Upper lobe of left lung (tissue), 6 donors: ENCODE results near the gene MTCL3.

Experiments
- ATAC-seq, 2 donors: fragments of 200-7000 bp; cut with Tn5 transposase; one replicate each; pipeline ENCODE4 v1.9.1; 2022; ENCODE audit warnings: mild to moderate bottlenecking in 2 of 2, moderate library complexity in 2 of 2; ENCODE audit not compliant: low FRiP score in 2 of 2
- DNase-seq, 2 donors: peaks; one replicate each; pipeline ENCODE4 v3.0.0-alpha.2; 2019 to 2020
- H3K27ac ChIP-seq, 4 donors: fragments of 200-600 bp; sonication (generic); one replicate each; pipeline ENCODE4 v1.5.1; 2016 to 2019
- H3K27me3 ChIP-seq, 4 donors: fragments of 200-600 bp; sonication (generic); one replicate each; pipeline ENCODE4 v1.5.1; 2017 to 2019
- H3K36me3 ChIP-seq, 4 donors: fragments of 200-600 bp; sonication (generic); one replicate each; pipeline ENCODE4 v1.5.1; 2016 to 2019
- H3K4me1 ChIP-seq, 4 donors: fragments of 200-600 bp; sonication (generic); one replicate each; pipeline ENCODE4 v1.5.1; 2018 to 2019
- H3K4me3 ChIP-seq, 4 donors: fragments of 200-600 bp; sonication (generic); one replicate each; pipeline ENCODE4 v1.5.1; 2017 to 2019; ENCODE audit warnings: mild to moderate bottlenecking in 2 of 4, moderate library complexity in 1 of 4
- H3K9me3 ChIP-seq, 4 donors: fragments of 200-600 bp; sonication (generic); one replicate each; pipeline ENCODE4 v1.5.1; 2018 to 2019
- EP300 ChIP-seq, 4 donors: sonication (generic); formaldehyde crosslinking; IDR thresholded peaks; one replicate each; pipeline ENCODE4 v1.5.1; 2017; ENCODE audit warnings: antibody characterized with exemption in 4 of 4, control low read depth in 2 of 4
- POLR2A ChIP-seq, 4 donors: fragments of 450-650 bp; IDR thresholded peaks; one replicate each; pipeline ENCODE4 v1.5.1; 2016 to 2017; ENCODE audit warnings: antibody characterized with exemption in 4 of 4, mild to moderate bottlenecking in 2 of 4
- POLR2AphosphoS5 ChIP-seq, 2 donors: sonication (generic); formaldehyde crosslinking; IDR thresholded peaks; one replicate each; pipeline ENCODE4 v1.5.1; 2017; ENCODE audit warnings: antibody characterized with exemption in 2 of 2
- WGBS, 2 donors: methylation state at CpG; one replicate each; pipeline ENCODE4 v1.1.5; 2017 to 2018; 5-methylcytosine and 5-hydroxymethylcytosine counted together
- TF ChIP-seq, protein P1 (sequence below), 6 experiments: fragments of 450-650 bp in 4 of 6; fragments of 200-600 bp in 2 of 6; sonication (generic) in 2 of 6; IDR thresholded peaks; one replicate each; pipeline ENCODE4 v1.5.1; 2016 to 2019; ENCODE audit warnings: antibody characterized with exemption in 6 of 6
- donor health status: DM: no; HTN: no; CAD: no; lungs with moderate emphysema.
- donor health status: DM: no; HTN: yes; CAD: no; lungs with severe emphysema.

MTCL3 gene

DNA sequence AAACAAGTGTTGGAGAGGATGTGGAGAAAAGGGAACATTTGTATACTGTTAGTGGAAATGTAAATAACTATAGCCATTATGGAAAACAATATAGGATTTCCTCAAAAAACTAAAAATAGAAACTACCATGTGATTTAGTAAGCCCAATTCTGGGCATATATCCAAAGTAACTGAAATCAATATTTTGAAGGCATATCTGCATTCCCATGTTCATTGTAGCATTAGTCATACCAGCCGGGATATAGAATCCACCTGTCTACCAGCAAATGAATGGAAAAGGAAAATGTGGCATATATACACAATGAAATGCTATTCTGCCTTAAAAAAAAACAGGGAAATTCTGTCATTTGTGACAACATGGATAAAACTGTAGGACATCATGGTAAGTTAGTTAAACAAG, 42.5 kb upstream of the MTCL3 start:
- no peaks in the 10 kb centered on the region for H3K36me3 ChIP-seq
- 65 to 81% methylated on average over 1 of the region's 1 CpG for WGBS, 2 donors

DNA sequence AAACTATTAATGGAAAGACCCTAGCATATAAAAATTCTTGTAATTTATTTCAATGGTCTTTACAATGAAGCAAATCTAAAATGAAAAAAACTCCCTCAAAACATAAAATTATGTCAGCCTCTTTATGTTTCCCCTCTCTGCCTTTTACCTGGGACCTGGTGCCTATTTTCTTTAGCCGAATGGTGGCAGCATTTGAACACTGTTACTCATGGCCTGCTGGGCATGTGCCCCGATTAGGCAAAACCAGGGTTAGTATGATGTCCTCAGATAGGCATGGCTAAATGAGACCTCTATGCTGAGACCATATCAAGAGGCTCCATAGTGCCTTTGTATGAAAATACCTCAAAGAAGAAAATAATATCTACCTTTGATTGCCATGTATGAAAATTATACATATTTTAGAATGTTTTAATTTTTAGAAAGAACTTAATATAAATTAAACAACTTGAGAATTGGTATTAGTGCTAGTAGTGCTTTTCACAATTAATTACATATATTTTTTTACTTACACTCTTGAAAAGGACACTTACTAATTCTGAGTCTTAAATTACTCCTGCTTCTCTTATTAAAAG, 35.4 kb upstream of the MTCL3 start:
- no peak overlapping the region for H3K27ac ChIP-seq
- TF ChIP-seq, protein P1, sequence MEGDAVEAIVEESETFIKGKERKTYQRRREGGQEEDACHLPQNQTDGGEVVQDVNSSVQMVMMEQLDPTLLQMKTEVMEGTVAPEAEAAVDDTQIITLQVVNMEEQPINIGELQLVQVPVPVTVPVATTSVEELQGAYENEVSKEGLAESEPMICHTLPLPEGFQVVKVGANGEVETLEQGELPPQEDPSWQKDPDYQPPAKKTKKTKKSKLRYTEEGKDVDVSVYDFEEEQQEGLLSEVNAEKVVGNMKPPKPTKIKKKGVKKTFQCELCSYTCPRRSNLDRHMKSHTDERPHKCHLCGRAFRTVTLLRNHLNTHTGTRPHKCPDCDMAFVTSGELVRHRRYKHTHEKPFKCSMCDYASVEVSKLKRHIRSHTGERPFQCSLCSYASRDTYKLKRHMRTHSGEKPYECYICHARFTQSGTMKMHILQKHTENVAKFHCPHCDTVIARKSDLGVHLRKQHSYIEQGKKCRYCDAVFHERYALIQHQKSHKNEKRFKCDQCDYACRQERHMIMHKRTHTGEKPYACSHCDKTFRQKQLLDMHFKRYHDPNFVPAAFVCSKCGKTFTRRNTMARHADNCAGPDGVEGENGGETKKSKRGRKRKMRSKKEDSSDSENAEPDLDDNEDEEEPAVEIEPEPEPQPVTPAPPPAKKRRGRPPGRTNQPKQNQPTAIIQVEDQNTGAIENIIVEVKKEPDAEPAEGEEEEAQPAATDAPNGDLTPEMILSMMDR (IDR thresholded peaks at IDR 0.05) = no peak
- TF ChIP-seq EP300 (IDR thresholded peaks at IDR 0.05) = no peak
- no peak for TF ChIP-seq POLR2A (IDR thresholded peaks at IDR 0.05)
- no peak for TF ChIP-seq POLR2AphosphoS5 (IDR thresholded peaks at IDR 0.05)
- no peaks in the 10 kb centered on the region for H3K27me3 ChIP-seq
- no peak overlapping the region for H3K4me3 ChIP-seq
- WGBS, 2 donors = 44 to 50% methylated on average over 2 of the region's 2 CpGs
- H3K4me1 ChIP-seq = no peaks in the 10 kb centered on the region
- ATAC-seq = no peak
- DNase-seq = no peak
- H3K9me3 ChIP-seq = no peaks in the 10 kb centered on the region
- no peaks in the 10 kb centered on the region for H3K36me3 ChIP-seq

More for the DNA sequence above, 42.5 kb upstream of the MTCL3 start:
- TF ChIP-seq EP300 (IDR thresholded peaks at IDR 0.05) (no peak), POLR2AphosphoS5 (IDR thresholded peaks at IDR 0.05) (no peak), POLR2A (IDR thresholded peaks at IDR 0.05) (no peak)
- TF ChIP-seq, protein P1 (IDR thresholded peaks at IDR 0.05) = no peak
- ATAC-seq (no peak), DNase-seq (no peak)
- H3K4me1 ChIP-seq = no peaks in the 10 kb centered on the region
- H3K27ac ChIP-seq = no peak overlapping the region
- H3K4me3 ChIP-seq = no peak overlapping the region
- H3K9me3 ChIP-seq = no peaks in the 10 kb centered on the region
- H3K27me3 ChIP-seq = no peaks in the 10 kb centered on the region

DNA sequence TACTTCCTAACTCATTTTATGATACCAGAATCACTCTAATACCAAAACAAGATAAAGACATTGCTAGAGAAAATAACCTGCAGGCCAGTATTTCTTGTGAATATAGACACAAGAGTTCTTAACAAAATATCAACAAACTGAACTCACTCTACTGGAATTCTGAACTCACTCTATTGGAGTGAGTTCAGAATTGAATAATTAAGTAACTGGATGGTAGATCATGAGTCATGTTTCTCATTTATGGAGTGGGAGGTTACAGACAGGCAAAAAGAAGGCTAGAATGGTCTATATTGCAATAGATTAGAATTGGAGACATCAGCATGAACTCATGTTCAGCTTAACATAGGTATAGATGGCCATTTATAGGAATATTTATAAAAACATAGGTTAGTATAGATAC, 31.3 kb upstream of the MTCL3 start:
- TF ChIP-seq POLR2AphosphoS5 (IDR thresholded peaks at IDR 0.05) (no peak), EP300 (IDR thresholded peaks at IDR 0.05) (no peak), POLR2A (IDR thresholded peaks at IDR 0.05) (no peak)
- TF ChIP-seq, protein P1 (IDR thresholded peaks at IDR 0.05) = no peak
- no peaks in the 10 kb centered on the region for H3K4me1 ChIP-seq
- no peak overlapping the region for H3K27ac ChIP-seq
- DNase-seq (no peak), ATAC-seq (peak in 1 of 2 donors; percentile 39)
- no peak overlapping the region for H3K4me3 ChIP-seq
- no peaks in the 10 kb centered on the region for H3K27me3 ChIP-seq
- H3K36me3 ChIP-seq = no peaks in the 10 kb centered on the region
- no peaks in the 10 kb centered on the region for H3K9me3 ChIP-seq

DNA sequence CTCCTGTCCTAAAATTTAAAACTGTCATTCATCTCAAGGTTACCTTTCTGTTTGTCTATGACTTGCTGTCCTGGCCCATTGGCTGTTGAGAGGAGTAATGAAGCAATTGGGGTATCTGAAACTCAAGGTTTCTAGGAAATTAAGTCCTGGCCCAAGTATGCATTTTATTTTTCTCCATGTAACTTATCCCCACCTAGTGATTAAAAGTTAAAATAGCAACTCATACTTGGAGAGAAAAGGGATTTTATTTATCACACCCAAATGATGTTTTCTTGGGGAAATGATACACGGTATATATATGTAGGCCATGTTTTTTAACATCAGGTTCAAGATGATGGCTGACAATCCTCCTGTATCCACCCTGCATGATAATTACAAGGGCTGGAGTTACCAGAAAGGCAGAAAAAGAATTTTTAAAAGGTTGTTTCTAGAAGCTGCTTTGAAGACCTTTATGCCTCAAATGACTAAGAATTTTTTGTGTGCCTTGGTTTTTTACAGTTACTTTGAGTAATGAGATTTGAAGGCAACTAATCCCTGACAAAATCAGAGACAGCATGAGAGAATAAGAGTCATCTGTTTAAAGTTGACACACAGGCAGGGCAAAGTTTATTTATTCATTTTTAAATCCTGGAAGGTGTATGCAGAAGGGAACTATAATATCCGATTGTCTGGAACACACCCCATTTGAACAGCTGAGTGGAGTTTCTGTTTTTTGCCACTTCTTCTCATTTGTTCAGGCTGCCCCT, 28.9 kb upstream of the MTCL3 start:
- H3K27me3 ChIP-seq = no peaks in the 10 kb centered on the region
- TF ChIP-seq EP300 (IDR thresholded peaks at IDR 0.05) = no peak
- no peak for TF ChIP-seq POLR2AphosphoS5 (IDR thresholded peaks at IDR 0.05)
- TF ChIP-seq, protein P1 (IDR thresholded peaks at IDR 0.05) = no peak
- no peak for TF ChIP-seq POLR2A (IDR thresholded peaks at IDR 0.05)
- ATAC-seq (no peak), DNase-seq (no peak)
- H3K4me1 ChIP-seq = no peaks in the 10 kb centered on the region
- WGBS, 2 donors = 54 to 59% methylated on average over 2 of the region's 2 CpGs
- no peaks in the 10 kb centered on the region for H3K36me3 ChIP-seq
- no peak overlapping the region for H3K27ac ChIP-seq
- H3K9me3 ChIP-seq = no peaks in the 10 kb centered on the region
- H3K4me3 ChIP-seq = no peak overlapping the region

DNA sequence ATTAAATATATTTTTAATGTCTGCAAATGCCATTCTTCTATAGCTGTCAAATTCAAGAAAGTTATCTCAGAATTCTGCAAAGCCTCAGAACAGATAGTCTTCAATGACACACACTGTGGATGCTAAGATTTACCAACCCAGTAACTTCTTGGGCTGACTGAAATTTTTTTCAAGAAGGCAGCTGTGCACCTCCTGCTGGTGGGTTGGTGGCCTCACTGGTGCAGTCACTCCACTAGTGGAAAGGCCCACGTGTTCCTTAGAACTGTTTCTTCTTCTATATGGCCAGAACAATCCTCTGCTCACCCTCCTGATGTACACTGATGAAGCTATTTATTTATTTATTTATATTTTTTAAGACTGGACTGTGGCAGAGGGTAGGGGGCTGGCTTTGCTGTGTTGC, 28.1 kb upstream of the MTCL3 start:
- H3K4me1 ChIP-seq = no peaks in the 10 kb centered on the region
- H3K27ac ChIP-seq = no peak overlapping the region
- no peaks in the 10 kb centered on the region for H3K36me3 ChIP-seq
- no peaks in the 10 kb centered on the region for H3K9me3 ChIP-seq
- no peaks in the 10 kb centered on the region for H3K27me3 ChIP-seq
- ATAC-seq (no peak), DNase-seq (no peak)
- 6 to 14% methylated on average over 1 of the region's 1 CpG for WGBS, 2 donors
- TF ChIP-seq POLR2A (IDR thresholded peaks at IDR 0.05) = no peak
- TF ChIP-seq, protein P1 (IDR thresholded peaks at IDR 0.05) = peak in 1 of 6 experiments; percentile 16
- H3K4me3 ChIP-seq = no peak overlapping the region
